Sciatic nerve (tissue), 2 donors: ENCODE measurements around the gene SH3BP4. TPM values are rescaled to one million over a fixed set of nuclear protein-coding genes. Genes with fewer than 3 reads are reported as not detected.

Source experiments
- ATAC-seq: fragments of 200-7000 bp; cut with Tn5 transposase; one replicate; pipeline ENCODE4 v1.9.1; 2020; ENCODE audit warnings: mild to moderate bottlenecking, moderate library complexity
- DNase-seq: peaks from one replicate; pipeline ENCODE4 v3.0.0-alpha.2; 2020; ENCODE audit warnings: low spot score
- intact Hi-C: fragments of 100-400 bp; cut with DNase I; formaldehyde crosslinking; loops from one replicate; pipeline ENCODE4 v1.14.2; 2022
- total RNA-seq: library from RNA; stranded (reverse); fragmentation: NEBNext Ultra II Directional; extraction: Animal tissue kit (Norgen Biotek cat#: 25700); gene quantifications from one replicate; pipeline ENCODE4 v1.2.1, GENCODE V29; 2021
- donor health status: DM: no; HTN: no; CAD: no.
- donor health status: DM: no; HTN: no; CAD: no.

The SH3BP4 gene
- total RNA-seq, 1 donor from 2014 or later = 26.7 TPM

- ATAC-seq (no peak), DNase-seq (no peak)
- intact Hi-C loops = no loop called here
Measured at GRCh38 chr2:234993541-234993981, 41.7 kb downstream of the SH3BP4 start.

GRCh38 chr2:234994438-234995321 is 42.9 kb downstream of the SH3BP4 start:
- ATAC-seq (no peak), DNase-seq (no peak)
- intact Hi-C loops = no loop called here

- peak; percentile 70 for DNase-seq
- peak; percentile 92 for ATAC-seq
- intact Hi-C loops = no loop called here
Measured at GRCh38 chr2:234995332-234996068, 43.7 kb downstream of the SH3BP4 start.

- intact Hi-C loops = no loop called here
- no peak for ATAC-seq
Measured at GRCh38 chr2:234996069-234996940, 44.5 kb downstream of the SH3BP4 start.

GRCh38 chr2:234996941-234997270 is 45.1 kb downstream of the SH3BP4 start:
- DNase-seq (no peak), ATAC-seq (no peak)
- intact Hi-C loops = no loop called here

More at GRCh38 chr2:234996069-234996940, 44.5 kb downstream of the SH3BP4 start:
- no peak for DNase-seq

- no peak for ATAC-seq
- intact Hi-C loops = no loop called here
Measured at GRCh38 chr2:234997389-234997788, 45.6 kb downstream of the SH3BP4 start.

GRCh38 chr2:234998404-234999211 is 46.8 kb downstream of the SH3BP4 start:
- ATAC-seq = no peak

More at GRCh38 chr2:234997389-234997788, 45.6 kb downstream of the SH3BP4 start:
- no peak for DNase-seq

GRCh38 chr2:234999740-235000425 is 48.1 kb downstream of the SH3BP4 start:
- ATAC-seq = no peak
- intact Hi-C loops = loop anchor here (5.0 kb wide), 1 partner anchor 57 kb away; no protein-coding TSS in a partner anchor
- no peak for DNase-seq

More at GRCh38 chr2:234998404-234999211, 46.8 kb downstream of the SH3BP4 start:
- DNase-seq = no peak
- intact Hi-C loops = no loop called here

GRCh38 chr2:235000426-235001236 is 48.8 kb downstream of the SH3BP4 start:
- intact Hi-C loops = loop anchor here (5.0 kb wide), 1 partner anchor 57 kb away; no protein-coding TSS in a partner anchor
- ATAC-seq = no peak
- no peak for DNase-seq

GRCh38 chr2:235001237-235002133 is 49.7 kb downstream of the SH3BP4 start:
- ATAC-seq = no peak

GRCh38 chr2:235002198-235003095 is 50.6 kb downstream of the SH3BP4 start:
- DNase-seq = no peak
- intact Hi-C loops = loop anchor here (5.0 kb wide), 1 partner anchor 55 kb away; no protein-coding TSS in a partner anchor
- peak; percentile 19 for ATAC-seq

More at GRCh38 chr2:235001237-235002133, 49.7 kb downstream of the SH3BP4 start:
- intact Hi-C loops = loop anchor here (5.0 kb wide), 1 partner anchor 56 kb away; no protein-coding TSS in a partner anchor
- no peak for DNase-seq

- DNase-seq (no peak), ATAC-seq (no peak)
- intact Hi-C loops = loop anchor here (5.0 kb wide), 1 partner anchor 54 kb away; no protein-coding TSS in a partner anchor
Measured at GRCh38 chr2:235003096-235003775, 51.4 kb downstream of the SH3BP4 start.

GRCh38 chr2:235004329-235004903 is 52.6 kb downstream of the SH3BP4 start:
- intact Hi-C loops = loop anchor here (5.0 kb wide), 1 partner anchor 53 kb away; no protein-coding TSS in a partner anchor
- ATAC-seq (no peak), DNase-seq (no peak)

GRCh38 chr2:235005023-235005422 is 53.2 kb downstream of the SH3BP4 start:
- intact Hi-C loops = no loop called here
- no peak for ATAC-seq

More at GRCh38 chr2:235005023-235005422, 53.2 kb downstream of the SH3BP4 start:
- no peak for DNase-seq
